BLaER1 (cell line): Measurements from ENCODE around the gene TREML4.

Experiments
- H3K27ac ChIP-seq: shearing (Covaris generic); formaldehyde crosslinking; 2 replicates; pipeline ENCODE4 v1.8.1; 2022
- H3K27me3 ChIP-seq: shearing (Covaris generic); formaldehyde crosslinking; 2 replicates; pipeline ENCODE4 v1.8.1; 2022
- H3K36me3 ChIP-seq: shearing (Covaris generic); formaldehyde crosslinking; 2 replicates; pipeline ENCODE4 v1.8.1; 2022
- H3K4me1 ChIP-seq: shearing (Covaris generic); formaldehyde crosslinking; 2 replicates; pipeline ENCODE4 v1.8.1; 2022
- H3K4me2 ChIP-seq: shearing (Covaris generic); formaldehyde crosslinking; 2 replicates; pipeline ENCODE4 v1.8.1; 2022
- H3K4me3 ChIP-seq: shearing (Covaris generic); formaldehyde crosslinking; 2 replicates; pipeline ENCODE4 v1.8.1; 2022
- H3K9ac ChIP-seq: shearing (Covaris generic); formaldehyde crosslinking; 2 replicates; pipeline ENCODE4 v1.8.1; 2022
- H3K9me3 ChIP-seq: shearing (Covaris generic); formaldehyde crosslinking; 2 replicates; pipeline ENCODE4 v1.8.1; 2022
- H4K20me1 ChIP-seq: shearing (Covaris generic); formaldehyde crosslinking; 2 replicates; pipeline ENCODE4 v1.8.1; 2022
- Cebpa-rat ChIP-seq: shearing (Covaris generic); IDR thresholded peaks from 2 replicates; pipeline ENCODE4 v1.8.1; 2022

Gene TREML4

GRCh38 chr6:41247882-41248705 is 19.9 kb downstream of the TREML4 start:
- no peak for TF ChIP-seq Cebpa-rat

GRCh38 chr6:41252401-41253169 is 24.4 kb downstream of the TREML4 start:
- Histone ChIP-seq H3K4me1 (peaks cover 25% of the 10 kb centered on the region), H3K27ac (no peak overlapping the region), H3K27me3 (no peaks in the 10 kb centered on the region), H3K9me3 (no peaks in the 10 kb centered on the region), H3K4me3 (no peak overlapping the region), H4K20me1 (no peaks in the 10 kb centered on the region), H3K9ac (no peak overlapping the region), H3K36me3 (no peaks in the 10 kb centered on the region), H3K4me2 (no peak overlapping the region)
- TF ChIP-seq Cebpa-rat: no peak

More at GRCh38 chr6:41247882-41248705, 19.9 kb downstream of the TREML4 start:
- no peaks in the 10 kb centered on the region for H3K4me1 ChIP-seq
- no peak overlapping the region for H3K27ac ChIP-seq
- no peaks in the 10 kb centered on the region for H4K20me1 ChIP-seq
- H3K36me3 ChIP-seq: no peaks in the 10 kb centered on the region
- H3K4me2 ChIP-seq: no peak overlapping the region
- H3K9ac ChIP-seq: no peak overlapping the region
- no peaks in the 10 kb centered on the region for H3K9me3 ChIP-seq
- no peak overlapping the region for H3K4me3 ChIP-seq
- H3K27me3 ChIP-seq: no peaks in the 10 kb centered on the region

- Histone ChIP-seq H3K36me3 (no peaks in the 10 kb centered on the region), H3K4me1 (peaks cover 25% of the 10 kb centered on the region), H3K4me2 (no peak overlapping the region), H3K4me3 (no peak overlapping the region), H3K27ac (no peak overlapping the region), H4K20me1 (no peaks in the 10 kb centered on the region), H3K27me3 (no peaks in the 10 kb centered on the region), H3K9me3 (peaks cover 18% of the 10 kb centered on the region), H3K9ac (no peak overlapping the region)
- no peak for TF ChIP-seq Cebpa-rat
Observed at GRCh38 chr6:41255110-41255509, 27.0 kb downstream of the TREML4 start.

DNA sequence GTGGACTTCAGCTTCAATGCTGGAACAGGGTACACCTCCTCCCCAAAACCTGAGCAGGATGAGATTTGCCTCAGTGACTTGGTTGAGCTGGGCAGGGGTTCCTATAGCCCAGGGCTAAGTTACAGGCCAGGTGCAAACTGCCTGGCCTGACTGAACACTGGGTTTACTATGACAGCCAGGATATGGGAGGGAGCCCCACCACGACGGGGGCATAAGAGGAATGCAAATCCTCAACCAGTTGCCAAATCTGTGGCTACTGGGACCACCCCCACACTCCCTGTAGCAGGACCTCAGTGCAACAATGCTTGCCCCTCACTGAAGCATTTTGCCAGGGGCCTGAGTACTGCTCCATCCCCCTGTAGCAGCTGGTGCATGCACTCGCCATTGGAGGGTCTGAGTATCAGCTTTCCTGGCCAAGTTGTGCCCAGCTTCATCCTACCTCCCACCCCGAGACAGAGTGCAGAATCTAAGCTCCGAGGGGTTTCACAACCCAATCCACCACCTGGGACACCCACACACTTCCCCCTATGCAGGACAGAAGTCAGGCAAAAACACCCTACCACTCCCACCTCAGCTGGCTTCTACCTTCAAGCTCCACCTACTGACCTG is 27.6 kb downstream of the TREML4 start:
- peaks cover 25% of the 10 kb centered on the region for H3K4me1 ChIP-seq
- H3K27ac ChIP-seq: 0 out of 2 replicates have a peak overlapping the region, but pooled peaks have one; percentile 6
- peak overlapping the region; percentile 78 for H3K4me2 ChIP-seq
- no peaks in the 10 kb centered on the region for H3K27me3 ChIP-seq
- peaks cover 25% of the 10 kb centered on the region for H3K9me3 ChIP-seq
- H3K9ac ChIP-seq: no peak overlapping the region
- H3K36me3 ChIP-seq: no peaks in the 10 kb centered on the region
- no peaks in the 10 kb centered on the region for H4K20me1 ChIP-seq
- no peak for TF ChIP-seq Cebpa-rat
- no peak overlapping the region for H3K4me3 ChIP-seq

DNA sequence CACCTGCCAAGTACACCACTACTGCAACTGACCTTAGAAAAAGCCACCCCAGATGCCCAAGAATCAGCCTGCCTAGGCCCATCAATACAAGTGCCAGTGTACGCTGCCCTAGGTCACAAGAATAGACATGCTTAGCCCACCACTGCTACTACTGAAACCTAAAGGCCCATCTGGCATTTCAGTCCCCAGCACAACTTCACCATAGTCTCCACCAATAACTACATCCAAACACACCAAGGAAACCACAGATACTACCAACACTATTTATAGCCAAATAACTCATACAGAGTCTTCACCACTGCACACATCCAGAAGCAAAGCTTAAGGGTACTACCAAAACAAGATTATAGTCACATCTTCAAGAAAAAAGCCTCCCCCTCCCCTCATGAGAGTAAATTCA is 28.2 kb downstream of the TREML4 start:
- Histone ChIP-seq H3K4me3 (no peak overlapping the region), H3K4me1 (peaks cover 25% of the 10 kb centered on the region), H3K27me3 (no peaks in the 10 kb centered on the region), H3K27ac (no peak overlapping the region), H3K4me2 (peak overlapping the region; percentile 78), H4K20me1 (no peaks in the 10 kb centered on the region), H3K36me3 (no peaks in the 10 kb centered on the region), H3K9ac (no peak overlapping the region), H3K9me3 (peaks cover 30% of the 10 kb centered on the region)
- no peak for TF ChIP-seq Cebpa-rat

GRCh38 chr6:41257369-41258195 is 29.4 kb downstream of the TREML4 start:
- Histone ChIP-seq H3K9ac (no peak overlapping the region), H3K9me3 (peaks cover 40% of the 10 kb centered on the region), H4K20me1 (no peaks in the 10 kb centered on the region), H3K4me2 (peak overlapping the region; percentile 78; the same call in 1 of the 2 replicates), H3K27ac (no peak overlapping the region), H3K36me3 (no peaks in the 10 kb centered on the region), H3K27me3 (no peaks in the 10 kb centered on the region), H3K4me1 (peaks cover 25% of the 10 kb centered on the region), H3K4me3 (no peak overlapping the region)
- no peak for TF ChIP-seq Cebpa-rat

DNA sequence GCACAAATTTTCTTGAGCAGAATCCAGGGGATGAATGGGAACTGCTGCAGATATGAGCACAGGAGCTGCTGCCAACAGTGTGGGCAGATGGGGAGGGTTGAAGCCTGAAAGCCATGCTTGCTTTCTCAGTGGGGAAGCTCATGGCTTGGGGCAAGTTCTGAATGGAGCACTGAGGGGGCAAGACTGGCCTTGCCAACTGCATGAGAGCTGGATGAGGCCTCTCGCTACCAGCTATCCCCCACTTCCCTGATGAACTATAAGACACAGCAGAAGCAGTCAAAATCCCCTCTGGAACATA is 30.0 kb downstream of the TREML4 start:
- no peak for TF ChIP-seq Cebpa-rat
- Histone ChIP-seq H3K27me3 (no peaks in the 10 kb centered on the region), H3K4me2 (no peak overlapping the region), H3K36me3 (no peaks in the 10 kb centered on the region), H3K4me1 (peaks cover 25% of the 10 kb centered on the region), H3K9me3 (peaks cover 45% of the 10 kb centered on the region), H3K4me3 (no peak overlapping the region), H3K27ac (no peak overlapping the region), H3K9ac (no peak overlapping the region), H4K20me1 (no peaks in the 10 kb centered on the region)

DNA sequence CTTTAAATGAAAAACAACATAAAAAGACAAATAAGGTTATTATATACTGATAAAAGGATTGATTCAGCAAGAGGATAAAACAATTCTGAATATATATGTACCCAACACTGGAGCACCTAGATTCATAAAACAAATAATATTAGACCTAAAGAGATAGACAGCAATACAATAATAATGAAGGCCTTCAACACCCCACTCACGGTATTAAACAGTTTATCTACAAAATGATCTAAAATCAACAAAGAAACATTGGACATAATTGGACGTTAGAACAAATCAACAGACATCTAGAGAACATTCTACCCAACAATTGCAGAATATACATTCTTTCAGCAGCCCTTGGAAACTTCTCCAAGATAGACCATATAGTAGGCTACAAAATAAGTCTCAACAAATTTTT is 34.3 kb downstream of the TREML4 start:
- H3K4me1 ChIP-seq: 0 out of 2 replicates have a peak, but pooled peaks cover 2% of the 10 kb centered on the region
- TF ChIP-seq Cebpa-rat: no peak
- no peaks in the 10 kb centered on the region for H4K20me1 ChIP-seq
- peaks cover 52% of the 10 kb centered on the region for H3K9me3 ChIP-seq
- no peak overlapping the region for H3K4me2 ChIP-seq
- no peak overlapping the region for H3K4me3 ChIP-seq
- no peaks in the 10 kb centered on the region for H3K36me3 ChIP-seq
- H3K27me3 ChIP-seq: no peaks in the 10 kb centered on the region
- H3K27ac ChIP-seq: no peak overlapping the region
- no peak overlapping the region for H3K9ac ChIP-seq

DNA sequence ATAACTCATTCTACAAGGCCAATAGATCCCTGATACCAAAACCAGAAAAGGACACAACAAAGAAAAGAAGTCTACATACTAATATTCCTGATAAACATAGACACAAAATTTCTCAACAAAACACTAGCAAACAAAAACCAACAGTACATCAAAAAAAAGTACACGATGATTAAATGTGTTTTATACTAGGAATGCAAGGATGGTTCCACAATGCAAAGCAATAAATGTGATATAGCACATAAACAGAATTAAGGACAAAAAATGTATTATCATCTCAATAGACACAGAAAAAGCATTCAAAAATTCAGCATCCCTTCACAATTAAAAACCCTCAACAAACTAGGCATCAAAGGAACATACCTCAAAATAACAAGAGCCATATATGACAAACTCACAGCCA is 35.1 kb downstream of the TREML4 start:
- Histone ChIP-seq H3K9me3 (peaks cover 47% of the 10 kb centered on the region), H3K4me2 (no peak overlapping the region), H3K27me3 (no peaks in the 10 kb centered on the region), H3K27ac (no peak overlapping the region), H3K4me3 (no peak overlapping the region), H3K36me3 (no peaks in the 10 kb centered on the region), H3K4me1 (no peaks in the 10 kb centered on the region), H3K9ac (no peak overlapping the region), H4K20me1 (no peaks in the 10 kb centered on the region)
- no peak for TF ChIP-seq Cebpa-rat
